ENCODE measurements around the gene PTGR3. TPM values are rescaled to one million over a fixed set of nuclear protein-coding genes. Genes with fewer than 3 reads are reported as not detected.

Gene PTGR3
- total RNA-seq (10 to 100 TPM; 27.1 to 42.9 (median 33.8) TPM), polyA plus RNA-seq (23.4 TPM)
- long read RNA-seq, donor 1, full-length matches to known transcripts = 33 of 53 reads
- long read RNA-seq, donor 1, partial matches to known transcripts = 0 of 53 reads
- long read RNA-seq, donor 1, other reads (novel, unspliced or antisense) = 20 of 53 reads
- long read RNA-seq, donor 2, full-length matches to known transcripts = 32 of 40 reads
- long read RNA-seq, donor 2, partial matches to known transcripts = 0 of 40 reads
- long read RNA-seq, donor 2, other reads (novel, unspliced or antisense) = 8 of 40 reads
- long read RNA-seq, donor 3, full-length matches to known transcripts = 36 of 52 reads
- long read RNA-seq, donor 3, partial matches to known transcripts = 0 of 52 reads
- long read RNA-seq, donor 3, other reads (novel, unspliced or antisense) = 16 of 52 reads
- long read RNA-seq, donor 4, full-length matches to known transcripts = 22 of 29 reads
- long read RNA-seq, donor 4, partial matches to known transcripts = 0 of 29 reads
- long read RNA-seq, donor 4, other reads (novel, unspliced or antisense) = 7 of 29 reads

GRCh38 chr18:75209129-75209950, at the start of gene PTGR3:
PTGR3 (minus strand) TSS chr18:75209139; CDS start chr18:75209058, 81 bp downstream.
- peak within 1 kb of the TSS; percentile 98 for H3K27ac ChIP-seq (ENCODE audit: low read length)
- intact Hi-C loops (cut with DNase I) = no loop called here
- DNase-seq (peak; percentile 89 to 95 (median 95)), ATAC-seq (peak; percentile 80 to 83)
- H3K4me3 ChIP-seq (ENCODE audit: low read length) = peak within 1 kb of the TSS; percentile 100
- no peaks in the 10 kb centered on the region for H3K27me3 ChIP-seq (ENCODE audit: control insufficient read depth, insufficient read depth)
- no peaks in the 10 kb centered on the region for H3K9me3 ChIP-seq (ENCODE audit: control insufficient read depth, low read length)
- no peaks in the 10 kb centered on the region for H3K4me1 ChIP-seq (ENCODE audit: control insufficient read depth, insufficient read depth, low read length)
- WGBS = under 1% methylated on average over 87 of the region's 88 CpGs

DNA sequence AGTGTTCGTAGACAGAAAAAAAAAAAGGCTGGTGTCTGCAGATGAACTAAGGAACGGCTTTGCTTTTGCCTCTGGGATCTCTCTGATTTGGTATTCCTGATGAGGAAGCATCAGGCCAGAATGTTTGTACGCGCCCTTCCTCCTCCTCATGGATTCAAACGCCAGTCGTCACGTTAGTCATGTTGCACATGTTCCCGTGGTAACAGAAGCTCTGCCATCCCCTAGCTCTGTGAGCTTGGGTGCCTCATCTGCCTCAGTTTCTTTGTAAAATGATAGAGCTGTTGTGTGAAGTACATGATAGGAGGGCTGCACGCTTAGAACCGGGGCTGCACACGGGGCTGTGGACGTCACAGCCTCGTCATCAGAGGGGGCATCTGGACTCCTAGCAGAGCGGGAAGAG, 48.7 kb upstream of the PTGR3 start:
- Histone ChIP-seq H3K4me3 (ENCODE audit: low read length) (no peak overlapping the region), H3K27me3 (ENCODE audit: control insufficient read depth, insufficient read depth) (no peaks in the 10 kb centered on the region), H3K27ac (ENCODE audit: low read length) (no peak overlapping the region), H3K9me3 (ENCODE audit: control insufficient read depth, low read length) (no peaks in the 10 kb centered on the region), H3K4me1 (ENCODE audit: control insufficient read depth, insufficient read depth, low read length) (peaks cover 4% of the 10 kb centered on the region)
- intact Hi-C loops (cut with DNase I) = no loop called here
- no peak for ATAC-seq
- DNase-seq = no peak
- WGBS = 83% methylated on average over 14 of the region's 14 CpGs

GRCh38 chr18:75256376-75256775, 47.4 kb upstream of the PTGR3 start:
- DNase-seq (no peak), ATAC-seq (peak in 1 of 2 donors; percentile 48)
- intact Hi-C loops (cut with DNase I) = no loop called here
- no peak overlapping the region for H3K4me3 ChIP-seq (ENCODE audit: low read length)
- peaks cover 4% of the 10 kb centered on the region for H3K4me1 ChIP-seq (ENCODE audit: control insufficient read depth, insufficient read depth, low read length)
- H3K27ac ChIP-seq (ENCODE audit: low read length) = no peak overlapping the region
- no peaks in the 10 kb centered on the region for H3K27me3 ChIP-seq (ENCODE audit: control insufficient read depth, insufficient read depth)
- no peaks in the 10 kb centered on the region for H3K9me3 ChIP-seq (ENCODE audit: control insufficient read depth, low read length)

DNA sequence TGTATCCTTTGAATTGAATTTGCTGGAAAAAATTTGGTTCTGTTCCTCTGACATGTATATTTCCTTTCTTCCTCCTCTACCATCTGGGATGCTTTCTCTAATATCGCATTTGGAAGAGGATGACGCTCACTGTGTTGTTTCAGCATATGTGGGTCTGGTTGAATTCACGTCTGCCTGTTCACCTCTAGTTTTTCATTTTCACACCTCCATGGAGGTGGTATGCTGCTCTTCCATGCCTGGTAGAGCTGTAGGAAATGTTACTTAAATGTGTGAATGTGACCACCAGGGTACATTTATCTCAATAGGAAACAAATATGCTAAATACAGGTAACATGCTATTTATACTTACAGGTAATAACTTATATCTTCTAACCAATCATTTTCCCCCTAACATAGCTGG, 46.2 kb upstream of the PTGR3 start:
- ATAC-seq (no peak), DNase-seq (no peak)
- H3K9me3 ChIP-seq (ENCODE audit: control insufficient read depth, low read length) = no peaks in the 10 kb centered on the region
- H3K27ac ChIP-seq (ENCODE audit: low read length) = no peak overlapping the region
- intact Hi-C loops (cut with DNase I) = no loop called here
- H3K4me1 ChIP-seq (ENCODE audit: control insufficient read depth, insufficient read depth, low read length) = no peaks in the 10 kb centered on the region
- WGBS = 89% methylated on average over 3 of the region's 3 CpGs
- no peak overlapping the region for H3K4me3 ChIP-seq (ENCODE audit: low read length)
- no peaks in the 10 kb centered on the region for H3K27me3 ChIP-seq (ENCODE audit: control insufficient read depth, insufficient read depth)

- Histone ChIP-seq H3K27me3 (ENCODE audit: control insufficient read depth, insufficient read depth) (no peaks in the 10 kb centered on the region), H3K4me1 (ENCODE audit: control insufficient read depth, insufficient read depth, low read length) (no peaks in the 10 kb centered on the region), H3K27ac (ENCODE audit: low read length) (no peak overlapping the region), H3K9me3 (ENCODE audit: control insufficient read depth, low read length) (no peaks in the 10 kb centered on the region), H3K4me3 (ENCODE audit: low read length) (no peak overlapping the region)
- WGBS = 68% methylated on average over 4 of the region's 4 CpGs
- ATAC-seq = peak; percentile 53 to 63
- DNase-seq = no peak
- intact Hi-C loops (cut with DNase I) = no loop called here
Measured at GRCh38 chr18:75253784-75254183, 44.8 kb upstream of the PTGR3 start.

DNA sequence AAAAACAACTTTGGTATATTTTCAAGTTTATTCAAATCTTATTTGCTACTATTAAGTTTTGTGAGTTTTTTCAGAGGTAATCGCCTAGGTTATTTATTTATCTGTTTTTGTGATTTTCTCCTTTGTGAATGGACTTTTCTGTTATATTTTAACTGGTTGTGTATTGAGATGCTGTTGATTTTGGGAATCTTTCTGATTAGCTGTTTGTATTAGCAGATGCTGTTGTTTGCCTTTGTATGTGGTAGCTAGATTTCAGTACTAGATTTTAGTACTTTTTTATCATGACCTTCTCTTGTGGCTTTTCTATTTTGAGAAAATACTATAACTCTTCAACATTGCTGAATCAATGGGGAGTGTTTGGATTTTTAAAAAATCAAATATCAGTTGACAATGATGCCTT, 44.1 kb upstream of the PTGR3 start:
- 95% methylated on average over 1 of the region's 1 CpG for WGBS
- H3K27me3 ChIP-seq (ENCODE audit: control insufficient read depth, insufficient read depth) = no peaks in the 10 kb centered on the region
- DNase-seq (no peak), ATAC-seq (no peak)
- no peaks in the 10 kb centered on the region for H3K4me1 ChIP-seq (ENCODE audit: control insufficient read depth, insufficient read depth, low read length)
- no peaks in the 10 kb centered on the region for H3K9me3 ChIP-seq (ENCODE audit: control insufficient read depth, low read length)
- no peak overlapping the region for H3K27ac ChIP-seq (ENCODE audit: low read length)
- H3K4me3 ChIP-seq (ENCODE audit: low read length) = no peak overlapping the region
- intact Hi-C loops (cut with DNase I) = no loop called here

DNA sequence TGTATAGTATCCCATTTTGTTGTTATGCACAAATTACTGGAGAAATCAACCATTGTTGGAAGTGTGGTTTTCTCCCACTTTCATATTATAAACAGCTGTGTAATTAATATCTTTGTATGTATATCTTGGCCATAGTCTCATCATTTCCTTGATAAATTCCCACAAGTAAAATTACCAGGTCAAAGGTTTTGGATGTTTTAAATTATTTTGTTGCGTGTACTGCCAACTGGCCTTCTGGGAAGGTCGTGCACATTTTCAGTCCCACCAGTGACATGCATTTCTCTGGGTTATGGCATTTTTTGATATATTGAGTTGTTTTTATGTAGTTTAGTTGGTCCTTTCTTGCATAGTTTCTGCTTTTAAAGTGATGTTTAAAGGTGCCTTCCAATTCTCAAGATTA, 43.2 kb upstream of the PTGR3 start:
- no peak overlapping the region for H3K4me3 ChIP-seq (ENCODE audit: low read length)
- intact Hi-C loops (cut with DNase I) = no loop called here
- no peaks in the 10 kb centered on the region for H3K27me3 ChIP-seq (ENCODE audit: control insufficient read depth, insufficient read depth)
- H3K27ac ChIP-seq (ENCODE audit: low read length) = no peak overlapping the region
- 36% methylated on average over 2 of the region's 2 CpGs for WGBS
- ATAC-seq (no peak), DNase-seq (no peak)
- no peaks in the 10 kb centered on the region for H3K4me1 ChIP-seq (ENCODE audit: control insufficient read depth, insufficient read depth, low read length)
- no peaks in the 10 kb centered on the region for H3K9me3 ChIP-seq (ENCODE audit: control insufficient read depth, low read length)

- Histone ChIP-seq H3K4me3 (ENCODE audit: low read length) (no peak overlapping the region), H3K27me3 (ENCODE audit: control insufficient read depth, insufficient read depth) (no peaks in the 10 kb centered on the region), H3K9me3 (ENCODE audit: control insufficient read depth, low read length) (no peaks in the 10 kb centered on the region), H3K4me1 (ENCODE audit: control insufficient read depth, insufficient read depth, low read length) (no peaks in the 10 kb centered on the region), H3K27ac (ENCODE audit: low read length) (no peak overlapping the region)
- no peak for DNase-seq
- 71% methylated on average over 5 of the region's 5 CpGs for WGBS
- intact Hi-C loops (cut with DNase I) = no loop called here
- no peak for ATAC-seq
Measured at GRCh38 chr18:75251466-75251865, 42.5 kb upstream of the PTGR3 start.

GRCh38 chr18:75250471-75250821, 41.5 kb upstream of the PTGR3 start:
- WGBS = 93% methylated on average over 20 of the region's 20 CpGs
- no peaks in the 10 kb centered on the region for H3K27me3 ChIP-seq (ENCODE audit: control insufficient read depth, insufficient read depth)
- H3K4me3 ChIP-seq (ENCODE audit: low read length) = no peak overlapping the region
- peak in 1 of 3 donors; percentile 54 for DNase-seq
- peak in 1 of 2 donors; percentile 24 for ATAC-seq
- intact Hi-C loops (cut with DNase I) = no loop called here
- no peak overlapping the region for H3K27ac ChIP-seq (ENCODE audit: low read length)
- no peaks in the 10 kb centered on the region for H3K9me3 ChIP-seq (ENCODE audit: control insufficient read depth, low read length)
- peaks cover 3% of the 10 kb centered on the region for H3K4me1 ChIP-seq (ENCODE audit: control insufficient read depth, insufficient read depth, low read length)

- Histone ChIP-seq H3K4me3 (ENCODE audit: low read length) (no peak overlapping the region), H3K4me1 (ENCODE audit: control insufficient read depth, insufficient read depth, low read length) (peaks cover 3% of the 10 kb centered on the region), H3K27me3 (ENCODE audit: control insufficient read depth, insufficient read depth) (no peaks in the 10 kb centered on the region), H3K9me3 (ENCODE audit: control insufficient read depth, low read length) (no peaks in the 10 kb centered on the region), H3K27ac (ENCODE audit: low read length) (no peak overlapping the region)
- 83% methylated on average over 18 of the region's 18 CpGs for WGBS
- DNase-seq (no peak), ATAC-seq (peak; percentile 5 to 7)
- intact Hi-C loops (cut with DNase I) = no loop called here
Measured at GRCh38 chr18:75249672-75250470, 40.9 kb upstream of the PTGR3 start.
